Liver (tissue), 3 donors: Measurements from ENCODE around the gene SMAP1.

ENCODE experiments used
- FOXA1 ChIP-seq: IDR thresholded peaks from 2 replicates; pipeline ENCODE4 v1.6.1; 2016; ENCODE audit warnings: antibody characterized with exemption
- GABPA ChIP-seq, 2 donors: IDR thresholded peaks in 1 of 2; conservative IDR thresholded peaks in 1 of 2; 2 replicates each; pipeline ENCODE4 v1.6.1; 2016; ENCODE audit warnings: antibody characterized with exemption in 2 of 2, mild to moderate bottlenecking in 1 of 2, moderate library complexity in 1 of 2
- TAF1 ChIP-seq: conservative IDR thresholded peaks from 2 replicates; pipeline ENCODE4 v1.6.1; 2016; ENCODE audit warnings: antibody characterized with exemption, mild to moderate bottlenecking
- TF ChIP-seq, protein P1 (sequence below): fragments of 150-350 bp; IDR thresholded peaks from 2 replicates; pipeline ENCODE4 v1.5.1; 2017; ENCODE audit warnings: improper control_type of control experiment, low read depth, low read length; ENCODE audit not compliant: missing input control
- TF ChIP-seq, protein P2 (sequence below): IDR thresholded peaks from 2 replicates; pipeline ENCODE4 v1.6.1; 2016; ENCODE audit warnings: antibody characterized with exemption
- TF ChIP-seq, protein P3 (sequence below): IDR thresholded peaks from 2 replicates; pipeline ENCODE4 v1.6.1; 2016; ENCODE audit warnings: antibody characterized with exemption
- donor health status: healthy.
- donor health status: healthy.

DNA sequence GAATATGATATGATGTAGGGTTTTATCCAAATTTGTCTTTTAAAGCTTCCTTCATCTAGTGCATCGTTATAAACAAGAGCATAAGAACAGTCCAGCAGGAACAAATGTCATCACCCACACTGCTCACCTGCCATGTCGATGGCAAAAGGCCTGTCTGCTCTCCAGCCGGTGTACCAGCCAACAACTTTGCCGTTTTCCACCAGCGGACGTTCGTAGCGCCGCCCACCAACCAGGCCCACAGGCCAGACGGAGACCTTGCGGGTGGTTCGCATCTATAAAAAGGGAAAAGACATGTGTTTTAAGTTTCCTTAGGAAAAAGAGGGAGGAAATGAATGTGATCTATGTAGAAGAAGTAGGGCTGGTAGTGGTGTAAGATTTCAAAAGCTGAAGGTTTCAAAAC is 226.3 kb downstream of the SMAP1 start:
- TF ChIP-seq, protein P1, sequence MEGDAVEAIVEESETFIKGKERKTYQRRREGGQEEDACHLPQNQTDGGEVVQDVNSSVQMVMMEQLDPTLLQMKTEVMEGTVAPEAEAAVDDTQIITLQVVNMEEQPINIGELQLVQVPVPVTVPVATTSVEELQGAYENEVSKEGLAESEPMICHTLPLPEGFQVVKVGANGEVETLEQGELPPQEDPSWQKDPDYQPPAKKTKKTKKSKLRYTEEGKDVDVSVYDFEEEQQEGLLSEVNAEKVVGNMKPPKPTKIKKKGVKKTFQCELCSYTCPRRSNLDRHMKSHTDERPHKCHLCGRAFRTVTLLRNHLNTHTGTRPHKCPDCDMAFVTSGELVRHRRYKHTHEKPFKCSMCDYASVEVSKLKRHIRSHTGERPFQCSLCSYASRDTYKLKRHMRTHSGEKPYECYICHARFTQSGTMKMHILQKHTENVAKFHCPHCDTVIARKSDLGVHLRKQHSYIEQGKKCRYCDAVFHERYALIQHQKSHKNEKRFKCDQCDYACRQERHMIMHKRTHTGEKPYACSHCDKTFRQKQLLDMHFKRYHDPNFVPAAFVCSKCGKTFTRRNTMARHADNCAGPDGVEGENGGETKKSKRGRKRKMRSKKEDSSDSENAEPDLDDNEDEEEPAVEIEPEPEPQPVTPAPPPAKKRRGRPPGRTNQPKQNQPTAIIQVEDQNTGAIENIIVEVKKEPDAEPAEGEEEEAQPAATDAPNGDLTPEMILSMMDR: no peak
- no peak for TF ChIP-seq GABPA (IDR thresholded peaks at IDR 0.05 in 1 of 2, conservative IDR thresholded peaks at IDR 0.05 in 1 of 2)
- TF ChIP-seq, protein P2, sequence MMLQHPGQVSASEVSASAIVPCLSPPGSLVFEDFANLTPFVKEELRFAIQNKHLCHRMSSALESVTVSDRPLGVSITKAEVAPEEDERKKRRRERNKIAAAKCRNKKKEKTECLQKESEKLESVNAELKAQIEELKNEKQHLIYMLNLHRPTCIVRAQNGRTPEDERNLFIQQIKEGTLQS: no peak
- TF ChIP-seq, protein P3, sequence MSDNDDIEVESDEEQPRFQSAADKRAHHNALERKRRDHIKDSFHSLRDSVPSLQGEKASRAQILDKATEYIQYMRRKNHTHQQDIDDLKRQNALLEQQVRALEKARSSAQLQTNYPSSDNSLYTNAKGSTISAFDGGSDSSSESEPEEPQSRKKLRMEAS: no peak
- TF ChIP-seq TAF1: no peak
- TF ChIP-seq FOXA1: no peak
